SH-SY5Y (cell line): ENCODE data around the gene EIF4A3.

ENCODE experiments used
- GATA2 ChIP-seq: IDR thresholded peaks from 2 replicates; pipeline ENCODE4 v1.6.1; 2011; ENCODE audit warnings: mild to moderate bottlenecking, low read depth, low read length
- GATA3 ChIP-seq: IDR thresholded peaks from 2 replicates; pipeline ENCODE4 v1.6.1; 2011; ENCODE audit warnings: low read depth, mild to moderate bottlenecking, low read length, moderate library complexity

The EIF4A3 gene

GRCh38 chr17:80106751-80107150 lies 40.2 kb downstream of the EIF4A3 start:
- TF ChIP-seq GATA3 (no peak), GATA2 (no peak)

- TF ChIP-seq GATA3 (no peak), GATA2 (no peak)
Measured at GRCh38 chr17:80106176-80106575, 40.8 kb downstream of the EIF4A3 start.

- TF ChIP-seq GATA3, result no peak
- no peak for TF ChIP-seq GATA2
Measured at GRCh38 chr17:80105762-80106161, 41.2 kb downstream of the EIF4A3 start.

GRCh38 chr17:80104956-80105375 lies 42.0 kb downstream of the EIF4A3 start:
- TF ChIP-seq GATA3 (no peak), GATA2 (no peak)

- no peak for TF ChIP-seq GATA3
Measured at GRCh38 chr17:80104321-80104955, 42.5 kb downstream of the EIF4A3 start.

DNA sequence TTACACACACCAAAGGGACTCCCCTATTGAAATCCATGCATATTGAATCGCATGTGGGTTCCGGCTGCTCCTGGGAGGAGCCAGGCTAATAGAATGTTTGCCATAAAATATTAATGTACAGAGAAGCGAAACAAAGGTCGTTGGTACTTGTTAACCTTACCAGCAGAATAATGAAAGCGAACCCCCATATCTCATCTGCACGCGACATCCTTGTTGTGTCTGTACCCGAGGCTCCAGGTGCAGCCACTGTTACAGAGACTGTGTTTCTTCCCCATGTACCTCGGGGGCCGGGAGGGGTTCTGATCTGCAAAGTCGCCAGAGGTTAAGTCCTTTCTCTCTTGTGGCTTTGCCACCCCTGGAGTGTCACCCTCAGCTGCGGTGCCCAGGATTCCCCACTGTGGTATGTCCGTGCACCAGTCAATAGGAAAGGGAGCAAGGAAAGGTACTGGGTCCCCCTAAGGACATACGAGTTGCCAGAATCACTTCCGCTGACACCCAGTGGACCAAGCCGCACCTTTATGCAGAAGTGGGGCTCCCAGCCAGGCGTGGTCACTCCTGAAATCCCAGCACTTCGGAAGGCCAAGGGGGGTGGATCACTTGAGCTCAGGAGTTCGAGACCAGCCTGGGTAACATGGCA lies 43.4 kb downstream of the EIF4A3 start:
- no peak for TF ChIP-seq GATA3

DNA sequence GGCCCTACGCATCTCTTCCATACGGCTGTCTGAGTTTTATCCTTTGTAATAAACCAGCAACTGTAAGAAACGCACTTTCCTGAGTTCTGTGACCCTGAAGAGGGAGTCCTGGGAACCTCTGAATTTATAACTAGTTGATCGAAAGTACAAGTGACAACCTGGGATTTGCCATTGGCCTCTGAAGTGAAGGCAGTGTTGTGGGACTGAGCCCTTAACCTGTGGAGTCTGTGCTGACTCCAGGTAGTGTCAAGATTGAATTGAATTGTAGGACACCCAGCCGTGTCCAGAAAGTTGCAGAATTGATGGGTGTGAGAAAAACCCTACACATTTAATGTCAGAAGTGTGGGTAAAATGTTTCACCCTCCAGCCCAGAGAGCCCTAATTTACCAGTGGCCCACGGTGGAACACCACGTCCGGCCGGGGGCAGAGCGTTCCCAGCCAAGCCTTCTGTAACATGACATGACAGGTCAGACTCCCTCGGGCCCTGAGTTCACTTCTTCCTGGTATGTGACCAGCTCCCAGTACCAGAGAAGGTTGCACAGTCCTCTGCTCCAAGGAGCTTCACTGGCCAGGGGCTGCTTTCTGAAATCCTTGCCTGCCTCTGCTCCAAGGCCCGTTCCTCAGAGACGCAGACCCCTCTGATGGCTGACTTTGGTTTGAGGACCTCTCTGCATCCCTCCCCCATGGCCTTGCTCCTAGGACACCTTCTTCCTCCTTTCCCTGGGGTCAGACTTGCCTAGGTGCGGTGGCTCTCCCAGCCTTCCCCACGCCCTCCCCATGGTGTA lies 44.1 kb downstream of the EIF4A3 start:
- TF ChIP-seq GATA3 (no peak), GATA2 (no peak)

DNA sequence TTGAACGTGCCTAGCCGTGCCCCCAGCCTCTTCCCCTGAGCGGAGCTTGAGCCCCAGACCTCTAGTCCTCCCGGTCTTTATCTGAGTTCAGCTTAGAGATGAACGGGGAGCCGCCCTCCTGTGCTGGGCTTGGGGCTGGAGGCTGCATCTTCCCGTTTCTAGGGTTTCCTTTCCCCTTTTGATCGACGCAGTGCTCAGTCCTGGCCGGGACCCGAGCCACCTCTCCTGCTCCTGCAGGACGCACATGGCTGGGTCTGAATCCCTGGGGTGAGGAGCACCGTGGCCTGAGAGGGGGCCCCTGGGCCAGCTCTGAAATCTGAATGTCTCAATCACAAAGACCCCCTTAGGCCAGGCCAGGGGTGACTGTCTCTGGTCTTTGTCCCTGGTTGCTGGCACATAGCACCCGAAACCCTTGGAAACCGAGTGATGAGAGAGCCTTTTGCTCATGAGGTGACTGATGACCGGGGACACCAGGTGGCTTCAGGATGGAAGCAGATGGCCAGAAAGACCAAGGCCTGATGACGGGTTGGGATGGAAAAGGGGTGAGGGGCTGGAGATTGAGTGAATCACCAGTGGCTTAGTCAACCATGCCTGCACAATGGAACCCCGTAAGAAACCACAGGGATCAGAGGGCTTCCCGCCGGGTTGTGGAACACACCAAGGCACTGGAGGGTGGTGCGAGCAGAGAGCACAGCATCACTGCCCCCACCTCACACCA lies 44.8 kb downstream of the EIF4A3 start:
- TF ChIP-seq GATA2, result no peak
- TF ChIP-seq GATA3, result no peak

GRCh38 chr17:80101011-80101945 lies 45.6 kb downstream of the EIF4A3 start, which contains the start of gene GAA:
Gene GAA (plus strand): TSS chr17:80101581. CDS start chr17:80104587, 3,006 bp downstream.
- no peak for TF ChIP-seq GATA2
- no peak for TF ChIP-seq GATA3

DNA sequence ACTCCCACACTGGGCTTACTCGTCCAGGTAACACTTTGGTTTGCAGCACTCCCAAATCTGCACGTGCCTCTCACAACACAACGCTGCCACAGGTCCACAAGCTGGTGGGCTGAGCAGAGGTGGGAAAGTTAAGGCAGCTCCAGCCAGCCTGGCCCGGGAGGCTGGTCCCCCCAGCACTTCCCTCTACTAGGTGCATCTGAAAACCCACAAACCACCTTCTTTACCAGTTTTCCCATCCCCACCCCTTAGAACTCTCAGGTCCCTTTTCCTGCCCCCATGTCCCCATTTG lies 46.9 kb downstream of the EIF4A3 start:
- TF ChIP-seq GATA3, result no peak
- TF ChIP-seq GATA2, result no peak

DNA sequence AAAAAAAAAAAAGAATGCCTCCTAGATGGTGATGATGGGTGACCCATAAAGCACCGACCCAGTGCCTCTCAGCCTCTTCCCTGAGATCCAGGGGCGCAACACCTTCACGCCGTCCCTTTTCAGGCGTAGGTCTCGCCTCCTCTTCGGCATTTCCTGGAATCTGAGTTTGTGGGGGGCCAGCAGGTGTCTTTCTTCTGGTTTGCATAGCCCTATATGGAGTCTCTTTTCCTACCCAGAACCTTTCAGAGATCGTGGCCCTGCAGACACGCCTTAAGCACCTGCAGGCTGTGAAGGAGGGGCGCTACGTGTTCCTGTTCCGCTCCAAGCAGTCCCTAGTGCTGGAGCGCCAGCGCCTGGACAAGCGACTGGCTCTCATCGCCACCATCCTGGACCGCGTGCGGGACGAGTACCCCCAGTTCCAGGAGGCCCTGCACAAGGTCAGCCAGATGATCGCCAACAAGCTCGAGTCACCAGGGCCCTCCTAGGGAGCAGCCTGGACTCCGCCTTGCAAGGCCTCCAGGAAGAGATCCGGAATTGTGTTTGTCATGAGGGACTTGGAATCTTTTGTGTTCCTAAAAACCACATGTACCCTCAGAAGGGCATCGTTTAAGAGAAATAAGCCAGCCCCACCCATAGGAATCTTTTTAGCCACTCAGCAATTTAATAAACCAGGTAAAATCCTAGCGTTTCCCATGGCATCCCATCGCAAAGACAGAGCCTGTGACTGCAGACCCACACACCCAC lies 47.5 kb downstream of the EIF4A3 start:
- TF ChIP-seq GATA3 (no peak), GATA2 (no peak)

GRCh38 chr17:80097844-80098691 lies 48.9 kb downstream of the EIF4A3 start:
- no peak for TF ChIP-seq GATA2
- no peak for TF ChIP-seq GATA3

DNA sequence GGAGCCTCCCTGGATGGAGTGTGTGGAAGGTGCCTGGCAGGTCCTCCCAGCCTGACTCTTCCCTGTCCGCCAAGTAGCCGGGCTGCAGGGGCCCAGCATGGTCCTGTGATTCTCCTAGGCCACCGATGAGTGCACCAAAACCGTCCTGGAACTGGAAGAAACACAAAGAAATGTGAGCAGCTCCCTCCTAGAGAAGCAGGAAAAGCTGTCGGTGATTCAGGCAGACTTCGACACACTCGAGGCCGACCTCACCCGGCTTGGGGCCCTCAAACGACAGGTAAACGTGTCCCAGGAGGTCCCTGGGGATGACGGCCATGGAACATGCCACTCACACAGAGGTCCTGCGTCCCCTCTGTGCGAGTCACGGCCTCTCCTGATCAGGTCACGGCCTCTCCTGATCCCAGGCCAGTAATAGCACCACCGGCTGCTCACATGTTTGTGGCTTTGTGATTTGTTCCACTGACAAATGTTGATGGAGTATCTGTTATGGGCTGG lies 49.8 kb downstream of the EIF4A3 start:
- TF ChIP-seq GATA3, result no peak
- TF ChIP-seq GATA2, result no peak
